GM21360 (cell line): ENCODE measurements around the gene SGIP1.

Experiments
- ATAC-seq: cut with Tn5 transposase; IDR thresholded peaks from one replicate; pipeline ENCODE4 v1.9.1; 2021; ENCODE audit warnings: mild to moderate bottlenecking, moderate library complexity; ENCODE audit not compliant: unreplicated experiment

The SGIP1 gene

DNA sequence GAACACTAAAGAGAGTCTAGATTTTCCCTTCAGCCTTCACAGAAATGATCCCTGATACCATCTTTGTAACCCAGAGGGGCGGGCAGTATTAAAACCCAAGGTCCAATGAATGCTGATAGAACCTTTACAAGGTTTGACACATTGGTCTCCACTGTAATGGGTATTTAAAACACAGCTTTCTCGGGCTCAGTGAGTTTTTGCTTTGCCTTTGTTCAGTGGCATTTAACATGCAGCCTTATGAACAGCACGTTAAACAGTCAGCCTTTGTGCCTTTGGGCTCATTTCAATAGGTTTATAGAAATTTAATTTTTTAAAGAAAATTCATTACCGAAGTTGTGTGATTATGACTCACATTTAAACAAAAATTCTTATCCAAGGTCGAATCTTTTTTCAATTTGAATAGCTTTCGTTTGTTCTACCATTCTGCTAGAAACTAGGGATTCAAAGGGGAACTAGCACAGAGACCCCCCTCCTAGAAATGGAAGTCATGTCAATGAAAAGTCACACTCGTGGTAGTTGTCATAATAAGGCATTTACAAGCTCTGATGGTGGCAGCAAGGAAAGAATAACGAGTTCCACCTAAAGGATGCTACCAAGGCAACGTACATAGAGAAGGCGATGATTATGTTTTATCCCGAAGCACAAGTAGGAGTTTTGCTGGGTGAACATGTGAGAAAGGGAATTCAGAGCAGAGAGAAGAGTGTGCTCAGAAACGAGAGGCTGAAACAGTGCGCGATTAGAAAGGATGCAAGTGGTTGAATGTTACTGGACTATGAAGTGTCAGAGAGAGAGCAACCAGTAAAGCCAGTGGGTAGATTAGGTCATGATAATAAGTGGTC, 66.2 kb downstream of the SGIP1 start:
- ATAC-seq = no peak

DNA sequence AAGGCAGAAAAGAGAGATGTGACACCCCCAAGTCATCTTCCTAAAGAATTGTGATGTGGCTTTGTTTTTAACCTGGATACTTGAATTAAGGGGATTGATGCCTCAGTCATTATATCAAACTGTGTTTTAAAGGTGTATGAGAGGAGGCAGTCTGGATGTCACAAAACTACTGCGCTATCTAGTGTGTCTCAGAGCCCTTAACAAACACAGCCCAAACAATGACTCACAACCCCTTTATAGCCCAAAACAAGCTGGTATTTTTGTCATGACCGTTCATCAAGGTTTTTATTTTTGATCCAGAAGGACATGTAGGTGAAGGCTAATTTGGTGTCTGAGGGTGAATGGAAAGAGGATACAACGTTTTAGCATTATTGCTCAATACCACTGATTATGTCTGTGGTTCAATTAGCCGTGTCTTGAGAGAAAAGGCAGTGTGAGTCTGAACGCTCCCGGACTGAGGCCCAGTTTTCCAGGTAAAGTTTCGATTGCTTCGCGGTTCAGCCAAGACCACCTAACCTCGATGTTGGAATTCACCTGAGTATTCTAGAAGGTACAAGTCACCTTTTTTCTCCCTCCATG, 71.6 kb downstream of the SGIP1 start:
- no peak for ATAC-seq

DNA sequence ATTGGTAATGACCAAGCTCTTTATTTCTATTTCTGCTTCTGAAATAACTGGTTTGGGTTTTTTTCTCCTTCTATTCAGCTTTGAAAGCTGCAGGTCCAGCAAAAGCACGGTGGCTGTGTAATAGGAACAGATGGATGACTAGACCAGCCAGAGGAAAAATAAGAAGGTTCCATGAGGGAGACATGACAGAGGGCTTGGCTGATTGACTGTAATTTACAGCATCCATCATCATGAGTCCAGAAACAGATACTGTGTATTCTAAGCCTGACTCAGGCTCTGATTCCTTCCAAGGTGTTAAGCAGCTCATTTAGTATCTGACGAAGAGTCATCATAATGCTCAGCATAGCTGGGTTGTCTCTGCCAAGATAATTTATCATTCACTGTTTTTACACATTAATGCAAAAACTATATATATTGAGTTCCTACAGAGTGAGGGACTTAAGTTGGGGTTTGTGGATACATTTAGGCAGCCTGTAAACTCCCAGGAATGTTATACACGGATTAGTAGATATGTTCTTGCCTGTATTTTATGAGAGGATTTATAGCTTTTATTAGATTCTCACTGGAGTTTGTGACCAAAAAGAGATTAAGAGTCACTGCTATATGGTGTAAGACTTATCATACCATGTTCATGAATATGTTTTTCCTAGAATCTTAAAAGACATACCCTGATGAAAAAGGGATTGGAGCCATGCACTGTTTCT, 72.6 kb downstream of the SGIP1 start:
- no peak for ATAC-seq

DNA sequence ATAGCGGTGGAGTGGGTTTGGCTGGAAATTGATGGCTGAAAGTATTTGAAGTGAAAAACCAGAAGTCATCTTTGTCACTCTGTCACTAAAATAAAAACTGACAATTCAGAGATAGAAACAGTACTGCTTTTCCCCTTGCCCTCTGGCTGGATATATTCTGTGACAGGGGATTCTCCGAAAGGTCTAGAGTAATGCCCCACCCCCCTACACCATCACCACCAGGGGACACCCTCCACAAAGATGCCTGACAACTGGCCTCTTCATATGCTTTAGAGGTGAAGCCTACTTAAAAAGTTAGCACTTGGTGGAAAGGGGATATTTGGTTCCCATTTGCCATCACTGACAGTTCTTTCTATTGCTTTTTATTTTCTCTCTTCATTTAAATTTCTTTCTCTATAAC, 73.5 kb downstream of the SGIP1 start:
- ATAC-seq = no peak

- ATAC-seq = no peak
Measured at GRCh38 chr1:66613187-66613586, 79.2 kb downstream of the SGIP1 start.

- ATAC-seq = no peak
Measured at GRCh38 chr1:66617362-66618184, 83.6 kb downstream of the SGIP1 start.

DNA sequence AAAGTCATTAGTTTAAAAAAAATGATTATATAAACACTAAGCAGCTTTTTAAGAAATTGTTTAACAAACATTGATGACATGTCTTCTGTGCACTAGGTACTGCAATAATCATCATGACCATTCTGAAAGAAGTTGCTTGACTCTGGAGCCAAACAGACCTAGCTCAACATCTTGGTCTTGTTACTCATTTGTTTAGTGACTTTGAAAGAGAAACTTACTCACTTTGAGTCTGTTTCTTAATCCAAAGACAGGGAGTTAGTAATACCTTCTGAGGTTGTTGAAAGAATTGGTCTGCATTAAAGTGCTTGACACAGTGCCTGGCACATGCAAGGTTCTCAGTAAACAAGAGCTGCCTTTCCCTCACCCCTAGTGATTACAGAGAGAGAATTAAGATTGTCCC, 84.4 kb downstream of the SGIP1 start:
- ATAC-seq = no peak

GRCh38 chr1:66623812-66624211, 89.9 kb downstream of the SGIP1 start:
- no peak for ATAC-seq

DNA sequence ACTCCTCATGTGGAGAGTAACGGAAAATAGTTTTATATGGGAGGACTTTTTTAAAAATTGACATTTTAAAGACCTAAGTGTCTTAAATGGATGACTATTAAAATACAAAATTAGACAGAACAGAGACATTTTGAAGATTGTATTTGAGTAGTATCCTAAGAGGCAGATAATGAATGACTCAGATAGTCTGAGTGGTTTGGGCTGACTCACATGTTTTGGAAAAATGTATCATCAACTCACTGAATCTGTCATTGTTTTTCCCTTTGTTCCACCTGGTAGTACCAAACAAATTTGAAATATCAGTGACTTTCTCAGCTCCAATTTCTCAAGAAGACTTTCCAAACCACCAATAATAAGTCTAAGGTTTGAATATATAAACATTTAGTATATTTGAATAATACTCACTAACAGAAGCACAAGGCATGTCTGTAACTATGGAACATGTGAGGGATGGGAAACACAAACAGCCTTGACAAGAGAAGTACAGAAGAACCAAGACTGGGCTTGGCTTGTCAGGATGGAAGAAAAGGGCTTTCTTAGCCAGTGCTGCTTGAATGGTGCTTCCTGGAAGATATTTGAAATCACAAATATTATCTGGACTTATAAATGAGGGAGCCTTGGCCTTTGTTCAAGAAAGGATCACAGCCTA, 90.6 kb downstream of the SGIP1 start:
- ATAC-seq = no peak

DNA sequence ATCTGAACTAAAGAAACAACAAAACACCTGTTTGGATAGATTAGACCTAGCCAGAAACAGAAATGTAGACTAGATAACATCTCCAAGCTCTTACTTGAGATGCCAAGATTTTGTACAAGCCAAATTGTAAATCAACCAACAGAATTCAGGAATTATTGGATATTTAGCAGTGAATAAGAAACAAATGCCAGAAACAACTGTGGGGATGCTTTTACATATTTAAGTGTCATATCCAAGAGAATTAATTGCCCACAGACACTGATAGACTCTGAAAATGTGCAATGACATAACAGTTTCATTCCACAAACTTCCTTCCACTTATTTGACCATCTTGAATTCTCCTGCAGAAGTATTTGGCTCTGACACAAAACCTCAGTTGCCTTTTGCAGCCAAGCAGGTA, 92.3 kb downstream of the SGIP1 start:
- no peak for ATAC-seq

DNA sequence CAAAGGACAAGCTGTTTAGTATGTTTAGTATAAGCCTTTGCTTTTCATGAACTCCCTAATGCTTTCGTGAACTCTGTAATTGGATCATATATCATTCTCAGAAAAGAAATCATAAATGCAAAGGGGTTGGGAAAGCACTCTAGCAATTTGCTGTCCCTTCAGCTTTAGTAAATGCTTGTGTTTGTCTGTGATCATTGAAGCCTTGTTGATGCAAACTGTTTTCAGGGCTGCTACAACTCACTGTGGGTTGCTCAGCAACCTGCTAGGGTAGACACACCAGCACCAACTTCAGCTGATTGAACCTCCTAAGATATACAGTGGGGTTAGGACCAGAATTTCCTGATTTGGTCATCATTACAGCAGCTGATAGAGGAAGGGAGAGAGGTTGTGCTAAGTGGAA, 95.0 kb downstream of the SGIP1 start:
- ATAC-seq = no peak

GRCh38 chr1:66633159-66633558, 99.2 kb downstream of the SGIP1 start:
- ATAC-seq = no peak

DNA sequence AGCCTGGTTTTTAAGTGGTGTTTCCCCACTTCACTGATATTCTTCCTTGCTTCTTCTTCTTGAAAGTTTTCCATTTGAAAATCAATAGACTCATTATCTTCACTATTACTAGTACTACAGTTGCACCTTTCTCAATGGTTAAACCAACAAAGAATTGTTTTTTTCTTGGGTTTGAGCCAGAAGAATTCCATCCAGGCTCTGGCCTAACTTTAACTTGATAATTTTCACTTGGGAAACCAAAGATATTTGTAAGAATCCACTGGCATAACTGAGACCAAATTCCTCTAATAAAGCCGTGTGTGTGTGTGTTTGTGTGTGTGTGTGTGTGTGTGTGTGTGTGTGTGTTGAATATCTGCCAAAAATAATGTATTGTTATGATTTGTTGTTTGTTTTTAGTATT, 103.2 kb downstream of the SGIP1 start:
- no peak for ATAC-seq

- ATAC-seq = no peak
Measured at GRCh38 chr1:66641891-66642473, 108.0 kb downstream of the SGIP1 start.

GRCh38 chr1:66642992-66643391, 109.0 kb downstream of the SGIP1 start:
- ATAC-seq = no peak

- no peak for ATAC-seq
Measured at GRCh38 chr1:66644331-66644730, 110.4 kb downstream of the SGIP1 start.

- peak; percentile 71 for ATAC-seq
Measured at GRCh38 chr1:66648901-66649595, 115.1 kb downstream of the SGIP1 start.

GRCh38 chr1:66652556-66652955, 118.6 kb downstream of the SGIP1 start:
- no peak for ATAC-seq

- ATAC-seq = no peak
Measured at GRCh38 chr1:66654643-66655042, 120.7 kb downstream of the SGIP1 start.

- ATAC-seq = no peak
Measured at GRCh38 chr1:66671455-66671854, 137.5 kb downstream of the SGIP1 start.
